Raji (cell line): ENCODE results near the gene GABRB2.

Experiments
- POLR2A ChIP-seq: IDR thresholded peaks from 2 replicates; pipeline ENCODE4 v1.6.1; 2011; ENCODE audit warnings: low read depth, low read length, control low read depth; ENCODE audit not compliant: insufficient read depth

GABRB2 gene

DNA sequence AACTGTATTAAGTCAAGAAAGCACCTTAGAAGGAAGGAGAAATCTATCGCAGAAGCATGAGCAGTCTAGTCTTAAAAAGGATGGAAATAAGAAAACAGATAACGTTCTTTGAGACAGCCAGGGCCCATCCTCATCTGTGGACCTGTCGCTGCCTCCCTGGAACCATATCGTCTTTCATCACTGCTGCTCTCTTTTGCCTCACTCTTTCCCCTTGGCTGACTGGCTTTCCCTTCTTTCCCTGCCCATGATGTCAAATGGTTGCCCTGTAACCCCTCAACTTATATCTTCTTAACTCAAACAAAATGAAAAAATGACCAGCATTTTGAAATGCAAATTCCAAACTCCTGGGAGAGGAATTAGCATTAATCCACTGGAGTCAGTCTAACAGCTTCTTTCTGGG, 299.8 kb downstream of the GABRB2 start:
- TF ChIP-seq POLR2A: no peak
